Endodermal cell (in vitro differentiated cells): ENCODE results near the gene TRIP12. TPM values are rescaled to one million over a fixed set of nuclear protein-coding genes. Genes with fewer than 3 reads are reported as not detected.

Experiments used
- DNase-seq: peaks from one replicate; pipeline ENCODE4 v3.0.0-alpha.2; 2017
- H3K27ac ChIP-seq: 2 replicates; pipeline ENCODE4 v1.5.1; 2013; ENCODE audit warnings: mild to moderate bottlenecking, low read depth, low read length, moderate library complexity
- H3K27me3 ChIP-seq: 2 replicates; pipeline ENCODE4 v1.6.1; 2013; ENCODE audit warnings: mild to moderate bottlenecking, low read length, moderate library complexity; ENCODE audit not compliant: insufficient read depth, control insufficient read depth, poor library complexity, severe bottlenecking
- H3K36me3 ChIP-seq: 2 replicates; pipeline ENCODE4 v1.7.0; 2013; ENCODE audit warnings: mild to moderate bottlenecking, low read length, moderate library complexity; ENCODE audit not compliant: control insufficient read depth, insufficient read depth
- H3K4me1 ChIP-seq: one replicate; pipeline ENCODE4 v1.7.0; 2013; ENCODE audit warnings: low read length; ENCODE audit not compliant: control insufficient read depth, insufficient read depth
- H3K4me3 ChIP-seq: 2 replicates; pipeline ENCODE4 v1.5.1; 2013; ENCODE audit warnings: mild to moderate bottlenecking, low read length, moderate library complexity
- H3K9ac ChIP-seq: 2 replicates; pipeline ENCODE4 v1.6.1; 2013; ENCODE audit warnings: mild to moderate bottlenecking, low read length, moderate library complexity; ENCODE audit not compliant: poor library complexity, severe bottlenecking; ENCODE audit errors: extremely low read depth
- H3K9me3 ChIP-seq: 2 replicates; pipeline ENCODE4 v1.6.1; 2013; ENCODE audit warnings: mild to moderate bottlenecking, low read length, moderate library complexity; ENCODE audit not compliant: control insufficient read depth
- H3K27ac Mint-ChIP-seq: 2 replicates; pipeline ENCODE4 v1.8.0; 2020; ENCODE audit warnings: mixed read lengths
- H3K27me3 Mint-ChIP-seq: 2 replicates; pipeline ENCODE4 v1.8.0; 2021; ENCODE audit warnings: mild to moderate bottlenecking, mixed read lengths; ENCODE audit not compliant: insufficient read depth
- H3K36me3 Mint-ChIP-seq: 2 replicates; pipeline ENCODE4 v1.8.0; 2020; ENCODE audit warnings: low read depth, mixed read lengths
- H3K4me1 Mint-ChIP-seq: 2 replicates; pipeline ENCODE4 v1.8.0; 2020; ENCODE audit warnings: mixed read lengths
- H3K4me3 Mint-ChIP-seq: 2 replicates; pipeline ENCODE4 v1.8.0; 2020; ENCODE audit warnings: mild to moderate bottlenecking, moderate library complexity, mixed read lengths
- H3K9me3 Mint-ChIP-seq: 2 replicates; pipeline ENCODE4 v1.8.0; 2020; ENCODE audit warnings: mild to moderate bottlenecking, mixed read lengths
- CTCF ChIP-seq: fragments of 200-600 bp; sonication (generic); conservative IDR thresholded peaks from 2 replicates; pipeline ENCODE4 v1.5.0; 2021; ENCODE audit warnings: antibody characterized with exemption, mild to moderate bottlenecking
- WGBS, 2 experiments: methylation state at CpG; one replicate each; pipeline versions ENCODE4 v1.1.5 to v1.1.7; 2013; ENCODE audit warnings: missing lambda C conversion rate in 2 of 2, mixed read lengths in 1 of 2; ENCODE audit not compliant: insufficient coverage in 1 of 2, insufficient read length in 1 of 2; 5-methylcytosine and 5-hydroxymethylcytosine counted together
- total RNA-seq, 2 donors: library from RNA; stranded (reverse); fragmentation: NEBNext Ultra II Directional in 1 of 2; extraction: Animal tissue kit (Norgen Biotek cat#: 25700) in 1 of 2; gene quantifications; 2 replicates in 1 of 2; 3 replicates in 1 of 2; pipeline ENCODE4 v1.2.1, GENCODE V29; 2021

Gene TRIP12
- total RNA-seq, 2 donors from 2014 or later: 177 to 229 TPM

GRCh38 chr2:229732897-229733296 lies 188.9 kb downstream of the TRIP12 start:
- DNase-seq: no peak
- TF ChIP-seq CTCF: no peak
- H3K4me3 ChIP-seq: no peak overlapping the region
- H3K9ac ChIP-seq: no peak overlapping the region
- peaks cover 22% of the 10 kb centered on the region for H3K9me3 Mint-ChIP-seq
- peaks cover 1% of the 10 kb centered on the region for H3K27me3 Mint-ChIP-seq
- no peak overlapping the region for H3K4me3 Mint-ChIP-seq
- H3K27me3 ChIP-seq: no peaks in the 10 kb centered on the region
- H3K27ac Mint-ChIP-seq: no peak overlapping the region
- peaks cover 14% of the 10 kb centered on the region for H3K9me3 ChIP-seq
- H3K36me3 Mint-ChIP-seq: peaks cover 4% of the 10 kb centered on the region
- 72 to 75% methylated on average over 4 to 6 of the region's 6 CpGs for WGBS, 2 experiments
- H3K36me3 ChIP-seq: no peaks in the 10 kb centered on the region
- H3K4me1 ChIP-seq: no peaks in the 10 kb centered on the region
- H3K4me1 Mint-ChIP-seq: no peaks in the 10 kb centered on the region
- no peak overlapping the region for H3K27ac ChIP-seq

- Histone ChIP-seq H3K4me3 (no peak overlapping the region), H3K4me1 (no peaks in the 10 kb centered on the region), H3K36me3 (no peaks in the 10 kb centered on the region), H3K27ac (no peak overlapping the region), H3K9me3 (peaks cover 4% of the 10 kb centered on the region), H3K27me3 (no peaks in the 10 kb centered on the region), H3K9ac (no peak overlapping the region)
- WGBS, 2 experiments: 80 to 89% methylated on average over 3 to 4 of the region's 4 CpGs
- DNase-seq: no peak
- Mint-ChIP-seq H3K9me3 (peaks cover 12% of the 10 kb centered on the region), H3K27me3 (peaks cover 1% of the 10 kb centered on the region), H3K4me1 (no peaks in the 10 kb centered on the region), H3K4me3 (no peak overlapping the region), H3K36me3 (peaks cover 1% of the 10 kb centered on the region), H3K27ac (no peak overlapping the region)
- TF ChIP-seq CTCF: no peak
Measured at GRCh38 chr2:229731916-229732315, 189.9 kb downstream of the TRIP12 start.

- no peak overlapping the region for H3K27ac Mint-ChIP-seq
- H3K27me3 Mint-ChIP-seq: no peaks in the 10 kb centered on the region
- H3K4me3 Mint-ChIP-seq: no peak overlapping the region
- no peaks in the 10 kb centered on the region for H3K9me3 ChIP-seq
- H3K4me1 ChIP-seq: no peaks in the 10 kb centered on the region
- H3K9ac ChIP-seq: no peak overlapping the region
- no peak for TF ChIP-seq CTCF
- peaks cover 9% of the 10 kb centered on the region for H3K9me3 Mint-ChIP-seq
- no peak for DNase-seq
- no peaks in the 10 kb centered on the region for H3K36me3 ChIP-seq
- WGBS, 2 experiments: 91 to 100% methylated on average over 3 to 5 of the region's 5 CpGs
- no peak overlapping the region for H3K27ac ChIP-seq
- no peaks in the 10 kb centered on the region for H3K27me3 ChIP-seq
- H3K36me3 Mint-ChIP-seq: no peaks in the 10 kb centered on the region
- H3K4me1 Mint-ChIP-seq: no peaks in the 10 kb centered on the region
- H3K4me3 ChIP-seq: no peak overlapping the region
Measured at GRCh38 chr2:229731363-229731762, 190.4 kb downstream of the TRIP12 start.
